GM18909 (cell line): ENCODE data around the gene ZNF705A.
"Not testable (repeated sequence)": the region's sequence is repeated elsewhere in the genome, so short reads cannot be mapped to it uniquely, and the experiment has no call there.

Experiments
- ATAC-seq: cut with Tn5 transposase; IDR thresholded peaks from one replicate; pipeline ENCODE4 v1.9.1; 2021; ENCODE audit warnings: mild to moderate bottlenecking; ENCODE audit not compliant: unreplicated experiment, poor library complexity

ZNF705A gene

GRCh38 chr12:8156845-8157244 is at the start of gene ZNF705A:
ZNF705A (plus strand) TSS chr12:8157015; CDS start chr12:8172626, 15,611 bp downstream.
- ATAC-seq, result no peak

- no peak for ATAC-seq
Measured at GRCh38 chr12:8108808-8109398, 47.9 kb upstream of the ZNF705A start.

- not testable (repeated sequence) for ATAC-seq
Measured at GRCh38 chr12:8113117-8113516, 43.7 kb upstream of the ZNF705A start.

- no peak for ATAC-seq
Measured at GRCh38 chr12:8120072-8120713, 36.6 kb upstream of the ZNF705A start.

- ATAC-seq, result no peak
Measured at GRCh38 chr12:8123124-8123912, 33.5 kb upstream of the ZNF705A start, which contains the start of gene CLEC4A. CLEC4A (plus strand) TSS chr12:8123617; CDS start chr12:8123879, 262 bp downstream.

GRCh38 chr12:8127138-8127537 is 29.7 kb upstream of the ZNF705A start:
- ATAC-seq, result no peak

GRCh38 chr12:8133636-8134397 is 23.0 kb upstream of the ZNF705A start:
- not testable (repeated sequence) for ATAC-seq

- not testable (repeated sequence) for ATAC-seq
Measured at GRCh38 chr12:8134398-8134930, 22.4 kb upstream of the ZNF705A start.

- not testable (repeated sequence) for ATAC-seq
Measured at GRCh38 chr12:8141647-8142046, 15.2 kb upstream of the ZNF705A start.

GRCh38 chr12:8143261-8143660 is 13.6 kb upstream of the ZNF705A start:
- no peak for ATAC-seq

GRCh38 chr12:8145754-8146441 is 10.9 kb upstream of the ZNF705A start:
- no peak for ATAC-seq

GRCh38 chr12:8146442-8146771 is 10.4 kb upstream of the ZNF705A start:
- ATAC-seq, result no peak

GRCh38 chr12:8154526-8154925 is 2.3 kb upstream of the ZNF705A start:
- no peak for ATAC-seq

- no peak for ATAC-seq
Measured at GRCh38 chr12:8156416-8156815, 399 bp upstream of the ZNF705A start.

- no peak for ATAC-seq
Measured at GRCh38 chr12:8157484-8158198, 826 bp downstream of the ZNF705A start.

- not testable (repeated sequence) for ATAC-seq
Measured at GRCh38 chr12:8172911-8173310, 16.1 kb downstream of the ZNF705A start.

GRCh38 chr12:8179989-8180585 is 23.3 kb downstream of the ZNF705A start:
- not testable (repeated sequence) for ATAC-seq

GRCh38 chr12:8181271-8181670 is 24.5 kb downstream of the ZNF705A start:
- not testable (repeated sequence) for ATAC-seq

- not testable (repeated sequence) for ATAC-seq
Measured at GRCh38 chr12:8182923-8183322, 26.1 kb downstream of the ZNF705A start.
